Measurements from ENCODE around the gene KCP.

Gene KCP

GRCh38 chr7:128885370-128886187, 24.9 kb downstream of the KCP start:
- no peak for DNase-seq

GRCh38 chr7:128884561-128885369, 25.7 kb downstream of the KCP start:
- DNase-seq, result no peak

- peak; percentile 62 for DNase-seq
Observed at GRCh38 chr7:128883622-128884448, 26.7 kb downstream of the KCP start.

DNA sequence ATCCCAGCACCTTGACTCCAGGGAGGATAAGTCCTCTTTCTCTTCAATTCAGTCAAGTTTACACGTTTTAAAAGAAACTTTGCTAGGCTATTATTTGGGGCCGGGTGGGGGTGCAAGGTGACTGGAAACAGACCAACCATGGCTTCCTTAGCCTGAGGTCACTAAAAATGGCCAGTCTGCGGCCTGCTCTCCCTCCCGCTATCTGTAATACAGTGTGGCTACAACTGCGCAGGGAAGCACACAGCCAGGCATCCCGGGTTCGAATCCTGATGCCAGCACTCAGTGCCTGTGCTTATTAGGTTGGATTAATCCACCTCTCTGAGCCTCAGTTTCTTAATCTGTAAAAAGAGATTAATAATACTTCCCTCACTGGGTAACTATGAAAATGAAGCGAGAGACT, 28.4 kb downstream of the KCP start:
- DNase-seq, result no peak

- DNase-seq, result no peak
Observed at GRCh38 chr7:128881458-128882125, 28.9 kb downstream of the KCP start.

- DNase-seq, result no peak
Observed at GRCh38 chr7:128880791-128881457, 29.6 kb downstream of the KCP start.

GRCh38 chr7:128879939-128880746, 30.4 kb downstream of the KCP start:
- peak; percentile 56 for DNase-seq

- no peak for DNase-seq
Observed at GRCh38 chr7:128879461-128879938, 31.0 kb downstream of the KCP start.

DNA sequence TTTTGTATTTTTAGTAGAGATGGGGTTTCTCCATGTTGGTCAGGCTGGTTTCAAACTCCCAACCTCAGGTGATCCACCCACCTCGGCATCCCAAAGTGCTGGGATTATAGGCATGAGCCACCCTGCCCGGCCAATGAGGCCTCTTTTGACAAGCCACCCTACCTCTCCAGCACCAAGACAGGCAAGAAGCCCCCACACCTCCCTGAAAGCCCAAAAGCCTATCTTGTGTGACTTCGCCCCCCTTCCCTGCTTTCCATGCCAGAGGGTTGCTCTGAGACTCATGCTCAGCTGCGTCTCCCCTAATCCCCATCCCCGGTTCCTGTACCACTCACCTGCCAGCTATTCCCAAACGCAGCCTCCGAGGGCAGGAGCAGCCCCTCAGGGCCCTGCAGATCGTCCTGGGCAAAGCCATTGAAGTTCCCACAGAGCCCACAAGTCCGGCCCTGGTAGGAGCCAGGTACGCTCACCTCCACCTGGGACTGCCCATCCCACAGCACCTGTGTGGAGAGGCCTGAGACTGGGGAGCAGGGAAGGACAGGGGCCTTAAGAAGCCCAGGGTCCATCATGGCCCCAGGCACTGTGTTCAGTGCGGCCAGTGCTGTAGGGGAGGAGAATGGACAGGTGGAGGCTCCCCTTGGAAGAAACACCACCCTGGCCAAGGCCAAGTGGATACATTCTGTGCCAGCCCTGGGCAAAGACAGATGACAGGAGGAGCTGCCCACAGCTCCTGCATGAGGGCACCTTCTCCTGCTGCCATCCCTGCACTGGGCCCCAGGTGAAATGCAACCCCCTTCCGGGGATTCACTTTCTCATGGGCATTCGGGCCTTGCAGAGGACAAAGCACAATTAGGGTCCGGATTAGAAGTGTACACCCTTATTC, 32.0 kb downstream of the KCP start:
- DNase-seq, result no peak

DNA sequence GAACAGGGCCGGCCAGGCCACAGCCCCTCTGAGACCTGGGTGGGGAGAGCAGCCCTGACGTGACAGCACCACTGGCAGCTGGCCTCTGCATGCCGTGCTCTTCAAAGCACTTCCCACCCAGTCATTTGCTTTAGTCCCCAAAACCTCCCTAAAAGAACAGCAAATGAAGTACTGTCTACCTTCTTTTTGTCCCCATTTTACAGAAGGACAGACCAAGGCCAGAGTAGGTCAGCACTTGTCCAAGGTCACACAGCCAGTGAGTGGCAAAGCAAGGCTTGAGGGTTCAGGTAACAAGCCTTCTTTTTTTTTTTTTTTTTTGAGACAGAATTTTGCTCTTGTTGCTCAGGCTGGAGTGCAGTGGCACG, 32.8 kb downstream of the KCP start:
- DNase-seq, result no peak

GRCh38 chr7:128876978-128877755, 33.3 kb downstream of the KCP start:
- DNase-seq, result no peak

- DNase-seq, result no peak
Observed at GRCh38 chr7:128876586-128876977, 33.9 kb downstream of the KCP start.

DNA sequence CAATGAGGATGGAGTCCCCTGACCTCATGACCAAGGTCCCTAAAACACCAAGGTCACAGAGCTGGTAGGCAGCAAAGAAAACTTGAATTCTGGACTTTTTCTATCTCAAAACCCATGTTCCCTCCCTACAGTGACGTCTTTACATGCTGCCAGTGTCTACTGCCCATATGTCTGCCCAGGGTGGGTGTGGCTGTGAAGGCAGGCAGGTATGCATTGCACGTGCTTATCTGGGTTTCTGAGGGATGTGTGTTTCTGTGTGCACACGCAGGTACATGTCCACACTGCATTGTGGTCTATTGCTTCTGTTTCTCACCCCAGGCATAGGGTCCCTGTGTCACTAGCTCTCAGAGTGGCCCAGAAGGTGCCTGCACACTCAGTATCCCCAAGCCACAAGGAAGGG, 34.4 kb downstream of the KCP start:
- DNase-seq, result no peak

DNA sequence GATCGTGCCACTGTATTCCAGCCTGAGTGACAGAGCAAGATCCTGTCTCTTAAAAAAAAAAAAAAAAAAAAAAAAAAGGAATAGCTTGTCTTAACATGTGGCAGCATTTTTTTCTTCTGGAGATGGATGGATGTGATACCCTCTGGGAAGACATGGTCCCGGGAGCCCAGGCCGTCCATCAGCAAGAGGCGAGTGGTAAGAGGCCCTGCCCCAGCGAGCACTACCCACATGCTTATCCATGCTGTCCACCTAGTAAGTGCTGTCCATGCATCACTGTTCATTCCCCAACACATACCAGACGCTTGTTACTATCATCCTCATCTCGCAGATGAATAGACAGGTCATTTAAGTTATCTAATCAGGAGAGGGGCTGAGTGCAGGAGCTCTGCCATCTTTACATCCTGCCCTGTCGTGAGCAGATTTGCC, 35.0 kb downstream of the KCP start:
- DNase-seq, result no peak

DNA sequence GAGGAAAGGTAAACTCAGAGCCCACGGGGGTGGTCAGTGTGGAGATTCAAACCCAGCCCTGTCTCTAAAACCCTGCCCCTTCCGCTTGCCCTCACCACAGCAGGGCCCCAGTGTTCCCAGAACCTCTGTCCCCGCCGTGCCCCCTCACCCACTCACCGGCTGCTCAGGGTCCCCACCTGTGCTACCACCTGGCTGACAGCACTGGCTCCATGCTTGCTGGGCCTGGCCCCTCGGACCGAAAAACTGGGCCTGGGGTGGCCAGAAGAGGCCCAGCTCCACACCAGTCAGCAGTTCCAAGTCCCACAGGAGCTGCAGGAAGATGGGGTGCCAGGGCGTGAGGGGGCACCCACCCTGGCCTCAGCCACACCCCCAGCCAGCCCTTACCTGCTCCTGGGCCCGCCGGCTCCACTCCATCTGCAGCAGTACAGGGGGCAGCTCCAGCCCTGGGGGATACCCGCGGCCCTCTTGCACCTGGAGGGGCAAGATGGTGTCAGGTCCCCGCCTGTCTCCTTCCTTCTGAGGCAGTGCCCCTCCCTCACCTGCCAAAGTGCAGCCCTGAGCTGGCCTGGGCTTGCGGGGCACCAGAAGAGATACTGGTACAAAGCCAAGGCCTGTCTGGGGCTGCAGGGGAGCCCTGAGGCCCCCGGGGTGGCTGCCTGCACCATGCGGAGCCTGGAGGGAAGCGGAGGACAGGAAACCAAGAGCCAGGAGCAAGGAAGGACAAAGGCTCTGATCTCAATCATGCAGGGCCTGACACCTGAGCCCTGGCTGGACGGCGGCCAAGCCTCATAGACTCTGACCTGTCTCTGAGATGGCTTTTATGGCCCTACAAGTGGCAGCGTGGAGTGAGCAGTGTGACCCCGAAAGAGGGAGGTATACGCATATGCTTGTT, 36.1 kb downstream of the KCP start:
- no peak for DNase-seq

- DNase-seq, result no peak
Observed at GRCh38 chr7:128873234-128873633, 37.3 kb downstream of the KCP start.

DNA sequence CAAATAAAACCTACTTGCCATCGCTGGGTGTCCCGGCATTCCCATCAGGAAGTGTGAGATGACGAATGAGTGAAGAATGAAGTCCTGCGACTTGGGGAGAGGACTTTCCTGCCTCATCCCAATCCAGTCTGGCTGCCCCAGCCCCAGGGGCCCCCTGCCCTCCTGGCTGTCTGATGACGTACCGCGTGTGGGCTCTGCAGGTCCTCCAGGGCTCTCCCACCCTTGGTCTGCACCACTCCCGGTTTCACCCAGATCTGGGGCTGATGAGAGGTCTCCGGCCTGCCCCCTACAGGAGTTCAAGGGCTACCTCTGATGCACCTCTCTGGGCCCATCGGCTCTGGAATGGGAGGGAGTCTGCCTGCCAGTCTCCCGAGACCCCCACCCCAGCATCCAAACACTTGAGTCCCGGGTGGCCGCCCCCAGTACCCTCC, 38.1 kb downstream of the KCP start:
- DNase-seq, result no peak

DNA sequence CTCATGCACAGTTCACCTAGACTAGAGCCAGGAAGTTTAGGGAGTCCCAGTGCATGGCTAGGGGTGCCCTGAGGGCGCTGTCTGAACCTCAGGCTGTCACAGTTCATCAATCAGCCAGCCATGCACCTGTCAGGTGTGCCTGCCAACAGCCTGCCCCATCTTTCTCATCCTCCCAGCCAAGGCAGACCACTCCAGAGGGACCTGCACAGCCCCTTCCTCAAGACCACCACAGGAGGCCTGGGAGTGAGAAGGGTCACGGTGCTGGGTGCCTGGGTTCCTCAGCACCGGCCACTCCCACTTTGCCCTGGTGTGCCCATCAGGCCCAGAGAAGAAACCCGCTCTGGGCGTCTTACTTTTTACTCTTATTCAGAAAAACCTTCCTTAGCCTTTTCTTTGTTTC, 39.5 kb downstream of the KCP start:
- DNase-seq, result no peak
